ENCODE results near the gene OSBPL9. TPM values are rescaled to one million over a fixed set of nuclear protein-coding genes. Genes with fewer than 3 reads are reported as not detected.

OSBPL9 gene
- total and polyA plus RNA-seq, 7 donors = 31.8 to 81.5 (median 49.7) TPM

DNA sequence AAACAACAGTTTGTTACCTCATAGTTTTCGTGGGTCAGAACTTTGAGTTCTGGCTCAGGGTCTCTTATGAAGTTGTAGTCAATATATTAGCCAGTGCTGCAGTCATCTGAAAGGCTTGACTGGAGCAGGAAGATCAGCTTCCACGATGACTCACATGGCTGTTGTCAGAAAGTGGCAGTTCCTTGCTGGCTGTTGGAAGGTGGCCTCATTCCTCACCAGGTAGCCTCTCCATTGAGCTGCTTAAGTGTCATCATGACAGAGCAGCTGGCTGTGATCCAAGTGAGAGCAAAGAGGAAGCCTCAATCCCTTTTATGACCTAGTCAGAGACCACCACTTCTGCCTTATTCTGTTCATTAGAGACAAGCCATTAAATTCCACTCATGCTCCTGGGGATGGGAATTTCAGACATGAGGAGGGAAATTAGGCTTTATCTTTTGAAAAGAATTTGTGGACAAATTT, 5.6 kb downstream of the OSBPL9 start:
- intact Hi-C loops (cut with DNase I) = loop anchor here (2.0 kb wide), 1 partner anchor 146 kb away; no protein-coding TSS in a partner anchor
- TF ChIP-seq POLR2A (IDR thresholded peaks at IDR 0.05) (no peak), EP300 (IDR thresholded peaks at IDR 0.05) (no peak), POLR2AphosphoS5 (IDR thresholded peaks at IDR 0.05) (peak in 3 of 4 donors; percentile 6 to 46 (median 14))
- TF ChIP-seq, protein P1, sequence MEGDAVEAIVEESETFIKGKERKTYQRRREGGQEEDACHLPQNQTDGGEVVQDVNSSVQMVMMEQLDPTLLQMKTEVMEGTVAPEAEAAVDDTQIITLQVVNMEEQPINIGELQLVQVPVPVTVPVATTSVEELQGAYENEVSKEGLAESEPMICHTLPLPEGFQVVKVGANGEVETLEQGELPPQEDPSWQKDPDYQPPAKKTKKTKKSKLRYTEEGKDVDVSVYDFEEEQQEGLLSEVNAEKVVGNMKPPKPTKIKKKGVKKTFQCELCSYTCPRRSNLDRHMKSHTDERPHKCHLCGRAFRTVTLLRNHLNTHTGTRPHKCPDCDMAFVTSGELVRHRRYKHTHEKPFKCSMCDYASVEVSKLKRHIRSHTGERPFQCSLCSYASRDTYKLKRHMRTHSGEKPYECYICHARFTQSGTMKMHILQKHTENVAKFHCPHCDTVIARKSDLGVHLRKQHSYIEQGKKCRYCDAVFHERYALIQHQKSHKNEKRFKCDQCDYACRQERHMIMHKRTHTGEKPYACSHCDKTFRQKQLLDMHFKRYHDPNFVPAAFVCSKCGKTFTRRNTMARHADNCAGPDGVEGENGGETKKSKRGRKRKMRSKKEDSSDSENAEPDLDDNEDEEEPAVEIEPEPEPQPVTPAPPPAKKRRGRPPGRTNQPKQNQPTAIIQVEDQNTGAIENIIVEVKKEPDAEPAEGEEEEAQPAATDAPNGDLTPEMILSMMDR (IDR thresholded peaks at IDR 0.05) = no peak
- 43 to 64% methylated on average over 2 of the region's 2 CpGs for WGBS, 2 donors
- H3K4me1 ChIP-seq = peaks cover 0 to 78% (median 68%) of the 10 kb centered on the region in 4 donors
- no peaks in the 10 kb centered on the region for H3K27me3 ChIP-seq
- peak overlapping the region in 3 of 4 donors; percentile 51 to 62 (median 55) for H3K27ac ChIP-seq
- peak; percentile 86 for DNase-seq
- H3K36me3 ChIP-seq = no peaks in the 10 kb centered on the region
- no peaks in the 10 kb centered on the region for H3K9me3 ChIP-seq
- H3K4me3 ChIP-seq = no peak overlapping the region

DNA sequence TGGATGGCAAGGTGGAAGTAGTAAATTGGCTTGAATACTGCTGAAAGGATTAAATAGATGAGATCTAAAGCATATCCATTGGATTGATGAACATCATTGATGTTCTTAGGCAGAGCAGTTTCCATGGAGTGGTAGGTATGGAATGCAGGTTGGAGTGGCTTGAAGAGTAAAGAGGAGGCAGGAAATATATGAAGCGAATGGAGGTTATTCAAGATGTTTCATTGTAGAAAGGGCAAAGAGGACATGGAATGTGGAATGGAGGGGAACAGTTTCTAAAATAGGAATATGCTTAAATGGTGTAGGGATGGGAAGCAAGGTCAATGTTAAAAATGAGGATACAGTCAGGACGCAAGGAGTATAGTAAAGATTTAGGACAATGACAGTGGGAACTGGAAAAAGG, 6.1 kb downstream of the OSBPL9 start:
- intact Hi-C loops (cut with DNase I) = loop anchor here (2.0 kb wide), 1 partner anchor 146 kb away; no protein-coding TSS in a partner anchor
- peaks cover 0 to 75% (median 66%) of the 10 kb centered on the region in 4 donors for H3K4me1 ChIP-seq
- peak overlapping the region in 3 of 4 donors; percentile 51 to 62 (median 55) for H3K27ac ChIP-seq

DNA sequence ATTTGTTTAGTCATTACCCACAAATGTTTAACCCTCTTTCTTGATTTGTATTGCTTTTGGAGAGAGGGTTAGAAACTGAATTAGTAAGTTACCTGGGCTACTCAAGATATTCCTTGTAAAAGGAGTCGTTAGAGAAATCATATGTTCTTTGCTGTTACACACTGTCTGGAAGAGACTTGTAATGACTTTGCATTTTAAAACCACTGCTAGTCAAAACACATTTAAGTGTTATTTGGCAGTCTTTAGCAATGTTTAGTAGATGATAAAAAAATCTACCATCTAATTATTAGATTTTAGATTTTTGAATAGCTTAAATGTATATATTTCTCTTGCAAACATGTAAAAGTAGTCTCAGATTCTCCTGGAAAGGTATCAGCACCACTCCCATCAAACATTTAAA, 6.6 kb downstream of the OSBPL9 start:
- DNase-seq = no peak
- 42 to 68% methylated on average over 1 of the region's 1 CpG for WGBS, 2 donors
- Histone ChIP-seq H3K4me3 (no peak overlapping the region), H3K27me3 (no peaks in the 10 kb centered on the region), H3K9me3 (no peaks in the 10 kb centered on the region), H3K27ac (peak overlapping the region in 2 of 4 donors; percentile 55 to 62), H3K36me3 (no peaks in the 10 kb centered on the region), H3K4me1 (peaks cover 0 to 75% (median 62%) of the 10 kb centered on the region in 4 donors)
- TF ChIP-seq, protein P1 (IDR thresholded peaks at IDR 0.05) = no peak
- TF ChIP-seq POLR2AphosphoS5 (IDR thresholded peaks at IDR 0.05) (no peak), EP300 (IDR thresholded peaks at IDR 0.05) (no peak), POLR2A (IDR thresholded peaks at IDR 0.05) (no peak)
- intact Hi-C loops (cut with DNase I) = loop anchor here (2.0 kb wide), 1 partner anchor 145 kb away; no protein-coding TSS in a partner anchor

More for the DNA sequence above, 6.1 kb downstream of the OSBPL9 start:
- 96% methylated on average over 2 of the region's 2 CpGs for WGBS, 2 donors
- no peaks in the 10 kb centered on the region for H3K36me3 ChIP-seq
- TF ChIP-seq POLR2AphosphoS5 (IDR thresholded peaks at IDR 0.05) = no peak
- no peak for TF ChIP-seq EP300 (IDR thresholded peaks at IDR 0.05)
- TF ChIP-seq POLR2A (IDR thresholded peaks at IDR 0.05) = no peak
- TF ChIP-seq, protein P1 (IDR thresholded peaks at IDR 0.05) = no peak
- no peaks in the 10 kb centered on the region for H3K9me3 ChIP-seq
- DNase-seq = no peak
- H3K4me3 ChIP-seq = no peak overlapping the region
- no peaks in the 10 kb centered on the region for H3K27me3 ChIP-seq

DNA sequence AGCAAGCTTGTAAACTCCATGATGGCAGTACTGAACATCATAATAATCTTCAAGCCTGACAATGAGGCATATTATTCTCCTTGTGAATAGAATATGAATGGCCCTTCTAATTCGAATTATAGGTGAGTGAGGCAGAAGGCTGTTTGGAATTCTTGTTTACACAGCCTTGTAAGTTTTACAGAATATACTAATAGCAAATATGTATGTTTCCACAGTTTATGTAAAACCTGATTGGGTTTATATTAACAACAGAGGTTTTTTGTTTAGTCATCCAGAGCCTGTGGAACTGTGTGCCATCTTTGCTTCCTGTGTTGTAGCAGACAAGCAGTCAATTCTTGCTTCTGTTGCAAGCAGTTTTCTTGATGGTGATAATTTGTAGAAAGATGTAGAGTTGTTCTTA, 8.0 kb downstream of the OSBPL9 start:
- TF ChIP-seq, protein P1 (IDR thresholded peaks at IDR 0.05) = no peak
- TF ChIP-seq POLR2AphosphoS5 (IDR thresholded peaks at IDR 0.05) (no peak), POLR2A (IDR thresholded peaks at IDR 0.05) (no peak), EP300 (IDR thresholded peaks at IDR 0.05) (no peak)
- H3K27ac ChIP-seq = peak overlapping the region in 3 of 4 donors; percentile 27 to 62 (median 40)
- no peaks in the 10 kb centered on the region for H3K9me3 ChIP-seq
- H3K4me1 ChIP-seq = peaks cover 0 to 68% (median 53%) of the 10 kb centered on the region in 4 donors
- H3K36me3 ChIP-seq = no peaks in the 10 kb centered on the region
- H3K27me3 ChIP-seq = no peaks in the 10 kb centered on the region
- H3K4me3 ChIP-seq = no peak overlapping the region
- 16 to 46% methylated on average over 1 of the region's 1 CpG for WGBS, 2 donors
- no peak for DNase-seq
- intact Hi-C loops (cut with DNase I) = no loop called here
